Gastrocnemius medialis (tissue), 4 donors: ENCODE results near the gene ARID4A. TPM values are rescaled to one million over a fixed set of nuclear protein-coding genes. Genes with fewer than 3 reads are reported as not detected.

Experiments used
- ATAC-seq, 2 donors: fragments of 150-250 bp; one replicate each; pipeline ENCODE4 v1.9.1; 2016
- DNase-seq, 2 donors: peaks; one replicate each; pipeline ENCODE4 v3.0.0-alpha.2; 2019
- H3K27ac ChIP-seq, 4 donors: fragments of 200-600 bp; sonication (generic); 1 replicate in 1 of 4; 2 replicates in 3 of 4; pipeline ENCODE4 v1.5.1; 2016 to 2018; ENCODE audit warnings: mild to moderate bottlenecking in 2 of 4, moderate library complexity in 1 of 4
- H3K27me3 ChIP-seq, 3 donors: fragments of 200-600 bp; sonication (generic) in 2 of 3; 1 replicate in 1 of 3; 2 replicates in 2 of 3; pipeline versions ENCODE4 v1.5.1 to v1.6.0; 2016 to 2019; ENCODE audit warnings: mild to moderate bottlenecking in 1 of 3, moderate library complexity in 1 of 3
- H3K36me3 ChIP-seq, 2 donors: fragments of 200-600 bp; sonication (generic) in 1 of 2; one replicate each; pipeline ENCODE4 v1.5.1; 2017 to 2018
- H3K4me1 ChIP-seq, 2 donors: fragments of 200-600 bp; sonication (generic) in 1 of 2; one replicate each; pipeline ENCODE4 v1.5.1; 2016 to 2017; ENCODE audit warnings: mild to moderate bottlenecking in 2 of 2
- H3K4me3 ChIP-seq, 4 donors: fragments of 200-600 bp; sonication (generic) in 3 of 4; 1 replicate in 1 of 4; 2 replicates in 3 of 4; pipeline ENCODE4 v1.5.1; 2016 to 2019; ENCODE audit warnings: mild to moderate bottlenecking in 2 of 4
- H3K9me3 ChIP-seq, 3 donors: fragments of 200-600 bp; sonication (generic) in 2 of 3; 1 replicate in 1 of 3; 2 replicates in 2 of 3; pipeline ENCODE4 v1.5.1; 2016 to 2019
- POLR2A ChIP-seq, 2 donors: fragments of 450-650 bp; IDR thresholded peaks; one replicate each; pipeline ENCODE4 v1.6.1; 2017; ENCODE audit warnings: antibody characterized with exemption in 2 of 2, mild to moderate bottlenecking in 2 of 2, moderate library complexity in 2 of 2
- in situ Hi-C, 4 donors: fragments of 200-750 bp; cut with MboI; loops; one replicate each; pipeline versions ENCODE4 v1.15.0 to v1.8.0; 2017; ENCODE audit warnings: low sequenced_read_pairs in 4 of 4
- intact Hi-C: fragments of 100-400 bp; cut with DNase I; formaldehyde crosslinking; loops from one replicate; pipeline ENCODE4 v1.15.1; 2023; ENCODE audit warnings: low total_unique reads
- total RNA-seq, 4 donors: library from RNA; depleted of rRNA; stranded (reverse); fragments of >200 nt; gene quantifications; one replicate each; pipeline versions ENCODE4 v1.1.0 to v1.2.3, GENCODE V29; 2016
- TF ChIP-seq, protein P1 (sequence below), 5 experiments: fragments of 450-650 bp in 3 of 5; fragments of 200-600 bp in 2 of 5; sonication (generic) in 2 of 5; IDR thresholded peaks in 4 of 5; conservative IDR thresholded peaks in 1 of 5; 1 replicate in 4 of 5; 2 replicates in 1 of 5; pipeline ENCODE4 v1.5.1; 2016 to 2019; ENCODE audit warnings: antibody characterized with exemption in 5 of 5, mild to moderate bottlenecking in 3 of 5, moderate library complexity in 3 of 5

ARID4A gene
- total RNA-seq, 4 donors from 2014 or later = 6.6 to 10.5 (median 7.1) TPM

- in situ Hi-C loops = no loop called here
- Histone ChIP-seq H3K4me3 (no peak overlapping the region), H3K9me3 (no peaks in the 10 kb centered on the region), H3K27ac (peak overlapping the region in 1 of 4 donors; percentile 3), H3K36me3 (peaks cover 0 to 44% of the 10 kb centered on the region in 2 donors), H3K27me3 (no peaks in the 10 kb centered on the region), H3K4me1 (peaks cover 2 to 6% of the 10 kb centered on the region in 2 donors)
- intact Hi-C loops = no loop called here
- no peak for TF ChIP-seq POLR2A (IDR thresholded peaks at IDR 0.05)
- TF ChIP-seq, protein P1, sequence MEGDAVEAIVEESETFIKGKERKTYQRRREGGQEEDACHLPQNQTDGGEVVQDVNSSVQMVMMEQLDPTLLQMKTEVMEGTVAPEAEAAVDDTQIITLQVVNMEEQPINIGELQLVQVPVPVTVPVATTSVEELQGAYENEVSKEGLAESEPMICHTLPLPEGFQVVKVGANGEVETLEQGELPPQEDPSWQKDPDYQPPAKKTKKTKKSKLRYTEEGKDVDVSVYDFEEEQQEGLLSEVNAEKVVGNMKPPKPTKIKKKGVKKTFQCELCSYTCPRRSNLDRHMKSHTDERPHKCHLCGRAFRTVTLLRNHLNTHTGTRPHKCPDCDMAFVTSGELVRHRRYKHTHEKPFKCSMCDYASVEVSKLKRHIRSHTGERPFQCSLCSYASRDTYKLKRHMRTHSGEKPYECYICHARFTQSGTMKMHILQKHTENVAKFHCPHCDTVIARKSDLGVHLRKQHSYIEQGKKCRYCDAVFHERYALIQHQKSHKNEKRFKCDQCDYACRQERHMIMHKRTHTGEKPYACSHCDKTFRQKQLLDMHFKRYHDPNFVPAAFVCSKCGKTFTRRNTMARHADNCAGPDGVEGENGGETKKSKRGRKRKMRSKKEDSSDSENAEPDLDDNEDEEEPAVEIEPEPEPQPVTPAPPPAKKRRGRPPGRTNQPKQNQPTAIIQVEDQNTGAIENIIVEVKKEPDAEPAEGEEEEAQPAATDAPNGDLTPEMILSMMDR (IDR thresholded peaks at IDR 0.05 in 4 of 5, conservative IDR thresholded peaks at IDR 0.05 in 1 of 5) = no peak
- no peak for ATAC-seq
- DNase-seq = no peak
Observed at GRCh38 chr14:58275527-58276190, 22.7 kb upstream of the ARID4A start.

DNA sequence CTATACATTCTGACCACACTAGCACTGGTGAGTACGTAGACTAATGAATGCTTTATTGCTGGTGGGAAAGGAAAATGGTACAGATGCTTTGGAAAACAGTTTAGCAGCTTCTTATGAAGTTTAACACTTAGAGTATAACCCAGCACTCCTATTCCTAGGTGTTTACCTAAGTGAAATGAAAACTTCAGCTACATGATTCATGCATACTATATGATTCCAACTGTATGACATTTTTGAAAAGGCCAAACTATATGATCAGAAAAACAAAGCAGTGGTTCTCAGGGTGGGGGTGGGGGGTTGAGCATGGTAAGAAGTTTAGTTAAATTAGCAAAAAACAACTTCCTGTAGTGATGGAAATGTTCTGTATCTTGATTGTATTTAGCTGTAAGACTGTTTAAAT, 22.1 kb upstream of the ARID4A start:
- no peak for DNase-seq
- in situ Hi-C loops = no loop called here
- TF ChIP-seq, protein P1 (IDR thresholded peaks at IDR 0.05 in 4 of 5, conservative IDR thresholded peaks at IDR 0.05 in 1 of 5) = no peak
- TF ChIP-seq POLR2A (IDR thresholded peaks at IDR 0.05) = no peak
- H3K27ac ChIP-seq = peak overlapping the region in 1 of 4 donors; percentile 3
- intact Hi-C loops = no loop called here
- H3K4me3 ChIP-seq = no peak overlapping the region
- H3K4me1 ChIP-seq = peaks cover 8 to 11% of the 10 kb centered on the region in 2 donors
- peaks cover 0 to 39% of the 10 kb centered on the region in 2 donors for H3K36me3 ChIP-seq
- no peaks in the 10 kb centered on the region for H3K9me3 ChIP-seq
- ATAC-seq = no peak
- H3K27me3 ChIP-seq = no peaks in the 10 kb centered on the region

GRCh38 chr14:58278177-58278576, 20.2 kb upstream of the ARID4A start:
- DNase-seq = no peak
- Histone ChIP-seq H3K9me3 (no peaks in the 10 kb centered on the region), H3K36me3 (peaks cover 0 to 20% of the 10 kb centered on the region in 2 donors), H3K27me3 (no peaks in the 10 kb centered on the region), H3K27ac (no peak overlapping the region), H3K4me3 (no peak overlapping the region), H3K4me1 (peaks cover 27 to 29% of the 10 kb centered on the region in 2 donors)
- no peak for ATAC-seq
- in situ Hi-C loops (no loop called here), intact Hi-C loops (no loop called here)
- TF ChIP-seq, protein P1 (IDR thresholded peaks at IDR 0.05 in 4 of 5, conservative IDR thresholded peaks at IDR 0.05 in 1 of 5) = no peak
- no peak for TF ChIP-seq POLR2A (IDR thresholded peaks at IDR 0.05)

GRCh38 chr14:58280954-58281787, 17.2 kb upstream of the ARID4A start:
- ATAC-seq = peak; percentile 34 to 69
- Histone ChIP-seq H3K27ac (peak overlapping the region; percentile 67 to 75 (median 70)), H3K4me1 (peaks cover 36 to 42% of the 10 kb centered on the region in 2 donors), H3K27me3 (no peaks in the 10 kb centered on the region), H3K36me3 (peaks cover 0 to 43% of the 10 kb centered on the region in 2 donors), H3K9me3 (no peaks in the 10 kb centered on the region), H3K4me3 (no peak overlapping the region)
- no peak for DNase-seq
- intact Hi-C loops = no loop called here
- in situ Hi-C loops = no loop called here
- TF ChIP-seq, protein P1 (IDR thresholded peaks at IDR 0.05 in 4 of 5, conservative IDR thresholded peaks at IDR 0.05 in 1 of 5) = no peak
- no peak for TF ChIP-seq POLR2A (IDR thresholded peaks at IDR 0.05)
